Uterus (tissue), 4 donors: ENCODE measurements around the gene CSF3. TPM values are rescaled to one million over a fixed set of nuclear protein-coding genes. Genes with fewer than 3 reads are reported as not detected.

Source experiments
- DNase-seq, 2 donors: peaks; one replicate each; pipeline ENCODE4 v3.0.0-alpha.2; 2019 to 2020
- H3K27ac ChIP-seq, 2 donors: fragments of 200-600 bp; sonication (generic); 1 replicate in 1 of 2; 2 replicates in 1 of 2; pipeline ENCODE4 v1.5.1; 2016 to 2018
- H3K27me3 ChIP-seq, 2 donors: fragments of 200-600 bp; sonication (generic); one replicate each; pipeline ENCODE4 v1.5.1; 2018 to 2019; ENCODE audit warnings: control low read depth in 1 of 2
- H3K36me3 ChIP-seq, 2 donors: fragments of 200-600 bp; sonication (generic); one replicate each; pipeline ENCODE4 v1.5.1; 2019; ENCODE audit warnings: control low read depth in 1 of 2
- H3K4me1 ChIP-seq, 2 donors: fragments of 200-600 bp; sonication (generic); one replicate each; pipeline ENCODE4 v1.5.1; 2018 to 2019; ENCODE audit warnings: control low read depth in 1 of 2
- H3K4me3 ChIP-seq, 2 donors: fragments of 200-600 bp; sonication (generic); 1 replicate in 1 of 2; 2 replicates in 1 of 2; pipeline ENCODE4 v1.5.1; 2018 to 2019; ENCODE audit warnings: mild to moderate bottlenecking in 1 of 2
- H3K9me3 ChIP-seq, 2 donors: fragments of 200-600 bp; sonication (generic); one replicate each; pipeline ENCODE4 v1.5.1; 2019; ENCODE audit warnings: control low read depth in 1 of 2
- CTCF ChIP-seq, 4 experiments: fragments of 200-600 bp in 2 of 4; fragments of 450-650 bp in 2 of 4; sonication (generic) in 2 of 4; IDR thresholded peaks; one replicate each; pipeline ENCODE4 v1.5.1; 2016 to 2019; ENCODE audit warnings: antibody characterized with exemption in 4 of 4, mild to moderate bottlenecking in 2 of 4, moderate library complexity in 1 of 4
- POLR2A ChIP-seq, 2 donors: fragments of 450-650 bp; IDR thresholded peaks; one replicate each; pipeline ENCODE4 v1.6.1; 2016; ENCODE audit warnings: antibody characterized with exemption in 2 of 2, mild to moderate bottlenecking in 1 of 2, moderate library complexity in 1 of 2
- intact Hi-C: fragments of 100-400 bp; cut with DNase I; formaldehyde crosslinking; loops from one replicate; pipeline ENCODE4 v1.15.1; 2023; ENCODE audit warnings: low total_unique reads
- total RNA-seq, 4 donors: library from RNA; depleted of rRNA in 3 of 4; stranded (reverse); fragments of >200 nt in 3 of 4; gene quantifications; one replicate each; pipeline versions ENCODE4 v1.1.0 to v1.2.4, GENCODE V29; 2014 to 2023
- donor health status: DM: yes; HTN: yes; CAD: no.

The CSF3 gene
- total RNA-seq, 4 donors from 2014 or later: 0.29 to 5.0 TPM; not detected in 2

- H3K27ac ChIP-seq: no peak overlapping the region
- TF ChIP-seq CTCF (IDR thresholded peaks at IDR 0.05): no peak
- no peak for TF ChIP-seq POLR2A (IDR thresholded peaks at IDR 0.05)
- DNase-seq: no peak
- H3K27me3 ChIP-seq: no peaks in the 10 kb centered on the region
- intact Hi-C loops: no loop called here
- H3K4me3 ChIP-seq: no peak overlapping the region
- no peaks in the 10 kb centered on the region for H3K4me1 ChIP-seq
- no peaks in the 10 kb centered on the region for H3K9me3 ChIP-seq
- H3K36me3 ChIP-seq: no peaks in the 10 kb centered on the region
Observed at GRCh38 chr17:39970157-39970692, 45.0 kb upstream of the CSF3 start.

GRCh38 chr17:39971076-39971603, 44.1 kb upstream of the CSF3 start:
- no peaks in the 10 kb centered on the region for H3K9me3 ChIP-seq
- H3K27me3 ChIP-seq: no peaks in the 10 kb centered on the region
- intact Hi-C loops: no loop called here
- DNase-seq: no peak
- H3K4me1 ChIP-seq: no peaks in the 10 kb centered on the region
- H3K36me3 ChIP-seq: no peaks in the 10 kb centered on the region
- TF ChIP-seq POLR2A (IDR thresholded peaks at IDR 0.05) (no peak), CTCF (IDR thresholded peaks at IDR 0.05) (no peak)
- H3K4me3 ChIP-seq: no peak overlapping the region
- H3K27ac ChIP-seq: no peak overlapping the region

- Histone ChIP-seq H3K4me1 (no peaks in the 10 kb centered on the region), H3K27ac (peak overlapping the region; percentile 20 to 64), H3K27me3 (no peaks in the 10 kb centered on the region), H3K36me3 (no peaks in the 10 kb centered on the region), H3K4me3 (no peak overlapping the region), H3K9me3 (no peaks in the 10 kb centered on the region)
- no peak for DNase-seq
- intact Hi-C loops: no loop called here
- no peak for TF ChIP-seq POLR2A (IDR thresholded peaks at IDR 0.05)
Observed at GRCh38 chr17:39972271-39972670, 43.0 kb upstream of the CSF3 start.

- peaks cover 0 to 2% of the 10 kb centered on the region in 2 donors for H3K4me1 ChIP-seq
- H3K9me3 ChIP-seq: no peaks in the 10 kb centered on the region
- TF ChIP-seq CTCF (IDR thresholded peaks at IDR 0.05) (no peak), POLR2A (IDR thresholded peaks at IDR 0.05) (no peak)
- no peak for DNase-seq
- intact Hi-C loops: no loop called here
- H3K36me3 ChIP-seq: no peaks in the 10 kb centered on the region
- H3K4me3 ChIP-seq: no peak overlapping the region
- no peak overlapping the region for H3K27ac ChIP-seq
- H3K27me3 ChIP-seq: no peaks in the 10 kb centered on the region
Observed at GRCh38 chr17:39973496-39973895, 41.7 kb upstream of the CSF3 start.

- TF ChIP-seq CTCF (IDR thresholded peaks at IDR 0.05): no peak
- TF ChIP-seq POLR2A (IDR thresholded peaks at IDR 0.05): no peak
- Histone ChIP-seq H3K36me3 (no peaks in the 10 kb centered on the region), H3K27me3 (no peaks in the 10 kb centered on the region), H3K4me1 (peaks cover 0 to 5% of the 10 kb centered on the region in 2 donors), H3K9me3 (no peaks in the 10 kb centered on the region), H3K4me3 (no peak overlapping the region), H3K27ac (no peak overlapping the region)
- intact Hi-C loops: no loop called here
- DNase-seq: no peak
Observed at GRCh38 chr17:39974433-39974832, 40.8 kb upstream of the CSF3 start.

GRCh38 chr17:39975801-39976200, 39.4 kb upstream of the CSF3 start:
- no peaks in the 10 kb centered on the region for H3K27me3 ChIP-seq
- H3K4me3 ChIP-seq: no peak overlapping the region
- no peak for DNase-seq
- H3K4me1 ChIP-seq: peaks cover 0 to 5% of the 10 kb centered on the region in 2 donors
- no peaks in the 10 kb centered on the region for H3K36me3 ChIP-seq
- no peak overlapping the region for H3K27ac ChIP-seq
- H3K9me3 ChIP-seq: no peaks in the 10 kb centered on the region
- TF ChIP-seq POLR2A (IDR thresholded peaks at IDR 0.05): no peak
- TF ChIP-seq CTCF (IDR thresholded peaks at IDR 0.05): no peak
- intact Hi-C loops: no loop called here
